ENCODE measurements around the gene LAYN. TPM values are rescaled to one million over a fixed set of nuclear protein-coding genes. Genes with fewer than 3 reads are reported as not detected.

LAYN gene
- total RNA-seq, 4 donors from 2014 or later: 1.5 to 5.1 (median 3.8) TPM

GRCh38 chr11:111604392-111605009 is 64.0 kb downstream of the LAYN start:
- no peak for TF ChIP-seq CTCF (IDR thresholded peaks at IDR 0.05; ENCODE audit: low read depth)

DNA sequence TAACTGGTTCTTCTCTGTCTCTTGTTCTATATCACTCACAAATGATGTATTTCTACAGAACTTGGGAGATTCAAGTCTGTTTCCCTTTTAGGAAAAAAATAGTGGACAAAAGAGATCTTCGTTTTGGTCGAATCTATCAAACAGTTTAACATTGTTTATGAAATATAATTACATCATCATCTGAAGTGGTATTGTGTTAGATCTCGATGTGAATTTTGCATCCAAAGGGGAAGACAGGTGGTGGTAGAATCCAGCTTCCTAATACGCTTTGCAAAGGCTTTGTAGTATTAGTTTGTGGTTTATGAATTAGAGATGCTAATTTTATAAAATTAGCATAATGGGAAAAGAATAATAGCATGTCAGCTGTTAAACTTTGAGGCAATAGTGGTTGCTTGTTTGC is 65.2 kb downstream of the LAYN start:
- no peak for TF ChIP-seq CTCF (IDR thresholded peaks at IDR 0.05; ENCODE audit: low read depth)

- TF ChIP-seq CTCF (IDR thresholded peaks at IDR 0.05; ENCODE audit: low read depth): no peak
Observed at GRCh38 chr11:111606986-111607385, 66.5 kb downstream of the LAYN start.

GRCh38 chr11:111607751-111608150 is 67.2 kb downstream of the LAYN start:
- no peak for TF ChIP-seq CTCF (IDR thresholded peaks at IDR 0.05; ENCODE audit: low read depth)

Small RNA genes within 50 kb of the gene (small RNA-seq; reads per million reads assigned to genes)
- gene MIR34B: 0.49 reads per million
- 4.0 reads per million, percentile 70 among the genes with 10 or more reads in this experiment for gene MIR34C

Other genes starting within 250 kb of the LAYN start
- gene POU2AF3, start 242.2 kb upstream of the LAYN start, total RNA-seq: 1 to 10 TPM in 3 of 4 donors, under 1 TPM in 1; 0.68 to 4.0 (median 1.9) TPM
- gene POU2AF1, start 161.4 kb upstream of the LAYN start, total RNA-seq: 1 to 10 TPM in 1 of 4 donors, under 1 TPM in 1, not detected in 2; 0.17 to 2.1 TPM
- gene BTG4, start 28.3 kb upstream of the LAYN start, total RNA-seq: not detected
- not detected for gene HOATZ, start 25.9 kb upstream of the LAYN start, total RNA-seq
- 100 to 1,000 TPM in 2 of 4 donors, 10 to 100 TPM in 2; 75.8 to 113 (median 101) TPM for gene SIK2, start 61.7 kb downstream of the LAYN start, total RNA-seq
- gene PPP2R1B, start 225.7 kb downstream of the LAYN start, total RNA-seq: 100 to 1,000 TPM in 1 of 4 donors, 10 to 100 TPM in 3; 35.8 to 146 (median 67.8) TPM